GM12865 (cell line): ENCODE measurements around the gene NINJ1.
A peak's percentile ranks its signal among the peaks of the same experiment; 100 is the strongest.

Source experiments
- DNase-seq: peaks from one replicate; pipeline ENCODE4 v3.0.0; 2010; ENCODE audit warnings: low read depth
- H3K4me3 ChIP-seq: 2 replicates; pipeline ENCODE4 v1.5.1; 2011; ENCODE audit warnings: mild to moderate bottlenecking, low read depth, low read length, control low read depth
- CTCF ChIP-seq: IDR thresholded peaks from 2 replicates; pipeline ENCODE4 v1.5.1; 2011; ENCODE audit warnings: low read length, control low read depth, low read depth, inconsistent platforms; ENCODE audit not compliant: insufficient read depth; ENCODE audit errors: missing control alignments

The NINJ1 gene

GRCh38 chr9:93093877-93094657 lies 40.0 kb downstream of the NINJ1 start:
- H3K4me3 ChIP-seq = peak overlapping the region; percentile 77
- peak; percentile 28 for DNase-seq
- no peak for TF ChIP-seq CTCF

GRCh38 chr9:93093127-93093876 lies 40.7 kb downstream of the NINJ1 start:
- no peak for TF ChIP-seq CTCF
- H3K4me3 ChIP-seq = peak overlapping the region; percentile 18
- peak; percentile 78 for DNase-seq

- DNase-seq = no peak
- TF ChIP-seq CTCF = no peak
- no peak overlapping the region for H3K4me3 ChIP-seq
Measured at GRCh38 chr9:93092251-93092991, 41.6 kb downstream of the NINJ1 start.

- no peak for TF ChIP-seq CTCF
- peak; percentile 88 for DNase-seq
- no peak overlapping the region for H3K4me3 ChIP-seq
Measured at GRCh38 chr9:93091453-93092081, 42.5 kb downstream of the NINJ1 start.

GRCh38 chr9:93091056-93091452 lies 43.0 kb downstream of the NINJ1 start:
- H3K4me3 ChIP-seq = no peak overlapping the region
- no peak for TF ChIP-seq CTCF

GRCh38 chr9:93090091-93090655 lies 43.9 kb downstream of the NINJ1 start:
- DNase-seq = no peak
- TF ChIP-seq CTCF = no peak
- no peak overlapping the region for H3K4me3 ChIP-seq

More at GRCh38 chr9:93091056-93091452, 43.0 kb downstream of the NINJ1 start:
- no peak for DNase-seq
